ENCODE results near the gene MYRF. TPM values are rescaled to one million over a fixed set of nuclear protein-coding genes. Genes with fewer than 3 reads are reported as not detected.

Gene MYRF
- total RNA-seq, 1 donor from 2014 or later, result not detected

GRCh38 chr11:61779666-61780525 lies 27.5 kb downstream of the MYRF start:
- Histone ChIP-seq H3K9ac (ENCODE audit: low read depth in 1 of 3, low read length in 3 of 3) (no peak overlapping the region), H3K27ac (ENCODE audit: low read depth, low read length) (no peak overlapping the region), H3K36me3 (ENCODE audit: control insufficient read depth in 3 of 3, insufficient read depth in 3 of 3, low read length in 3 of 3) (peaks cover 0 to 3% (median 0%) of the 10 kb centered on the region in 3 donors), H3K9me3 (ENCODE audit: control insufficient read depth in 3 of 3, low read length in 3 of 3) (no peaks in the 10 kb centered on the region), H3K27me3 (ENCODE audit: control insufficient read depth in 3 of 3, insufficient read depth in 3 of 3, low read length in 3 of 3) (peaks cover 3 to 7% (median 7%) of the 10 kb centered on the region in 3 donors), H3K4me3 (ENCODE audit: low read length in 3 of 3) (no peak overlapping the region), H3K4me1 (ENCODE audit: control insufficient read depth in 3 of 3, insufficient read depth in 3 of 3, low read length in 3 of 3) (peaks cover 6 to 11% (median 10%) of the 10 kb centered on the region in 3 donors)

GRCh38 chr11:61780581-61781162 lies 28.2 kb downstream of the MYRF start:
- peaks cover 3 to 7% (median 7%) of the 10 kb centered on the region in 3 donors for H3K27me3 ChIP-seq (ENCODE audit: control insufficient read depth in 3 of 3, insufficient read depth in 3 of 3, low read length in 3 of 3)
- H3K4me1 ChIP-seq (ENCODE audit: control insufficient read depth in 3 of 3, insufficient read depth in 3 of 3, low read length in 3 of 3), result peaks cover 6 to 11% (median 10%) of the 10 kb centered on the region in 3 donors
- no peaks in the 10 kb centered on the region for H3K9me3 ChIP-seq (ENCODE audit: control insufficient read depth in 3 of 3, low read length in 3 of 3)
- no peak overlapping the region for H3K27ac ChIP-seq (ENCODE audit: low read depth, low read length)
- no peak overlapping the region for H3K9ac ChIP-seq (ENCODE audit: low read depth in 1 of 3, low read length in 3 of 3)
- H3K4me3 ChIP-seq (ENCODE audit: low read length in 3 of 3), result no peak overlapping the region
- H3K36me3 ChIP-seq (ENCODE audit: control insufficient read depth in 3 of 3, insufficient read depth in 3 of 3, low read length in 3 of 3), result peaks cover 7 to 10% (median 8%) of the 10 kb centered on the region in 3 donors

- Histone ChIP-seq H3K27ac (ENCODE audit: low read depth, low read length) (no peak overlapping the region), H3K4me1 (ENCODE audit: control insufficient read depth in 3 of 3, insufficient read depth in 3 of 3, low read length in 3 of 3) (peaks cover 6 to 11% (median 10%) of the 10 kb centered on the region in 3 donors), H3K36me3 (ENCODE audit: control insufficient read depth in 3 of 3, insufficient read depth in 3 of 3, low read length in 3 of 3) (peaks cover 14 to 19% (median 15%) of the 10 kb centered on the region in 3 donors), H3K27me3 (ENCODE audit: control insufficient read depth in 3 of 3, insufficient read depth in 3 of 3, low read length in 3 of 3) (peaks cover 3 to 7% (median 7%) of the 10 kb centered on the region in 3 donors), H3K4me3 (ENCODE audit: low read length in 3 of 3) (no peak overlapping the region), H3K9ac (ENCODE audit: low read depth in 1 of 3, low read length in 3 of 3) (no peak overlapping the region), H3K9me3 (ENCODE audit: control insufficient read depth in 3 of 3, low read length in 3 of 3) (no peaks in the 10 kb centered on the region)
Measured at GRCh38 chr11:61781585-61781984, 29.1 kb downstream of the MYRF start.

GRCh38 chr11:61782299-61782698 lies 29.9 kb downstream of the MYRF start:
- Histone ChIP-seq H3K4me1 (ENCODE audit: control insufficient read depth in 3 of 3, insufficient read depth in 3 of 3, low read length in 3 of 3) (peaks cover 3 to 7% (median 5%) of the 10 kb centered on the region in 3 donors), H3K27me3 (ENCODE audit: control insufficient read depth in 3 of 3, insufficient read depth in 3 of 3, low read length in 3 of 3) (peaks cover 3 to 7% (median 7%) of the 10 kb centered on the region in 3 donors), H3K36me3 (ENCODE audit: control insufficient read depth in 3 of 3, insufficient read depth in 3 of 3, low read length in 3 of 3) (peaks cover 17 to 27% (median 22%) of the 10 kb centered on the region in 3 donors)

GRCh38 chr11:61782841-61783240 lies 30.4 kb downstream of the MYRF start:
- no peak overlapping the region for H3K27ac ChIP-seq (ENCODE audit: low read depth, low read length)

More at GRCh38 chr11:61782299-61782698, 29.9 kb downstream of the MYRF start:
- H3K27ac ChIP-seq (ENCODE audit: low read depth, low read length), result no peak overlapping the region
- no peaks in the 10 kb centered on the region for H3K9me3 ChIP-seq (ENCODE audit: control insufficient read depth in 3 of 3, low read length in 3 of 3)
- H3K9ac ChIP-seq (ENCODE audit: low read depth in 1 of 3, low read length in 3 of 3), result no peak overlapping the region
- H3K4me3 ChIP-seq (ENCODE audit: low read length in 3 of 3), result no peak overlapping the region

GRCh38 chr11:61783717-61784505 lies 31.5 kb downstream of the MYRF start:
- Histone ChIP-seq H3K9ac (ENCODE audit: low read depth in 1 of 3, low read length in 3 of 3) (no peak overlapping the region), H3K4me1 (ENCODE audit: control insufficient read depth in 3 of 3, insufficient read depth in 3 of 3, low read length in 3 of 3) (no peaks in the 10 kb centered on the region), H3K9me3 (ENCODE audit: control insufficient read depth in 3 of 3, low read length in 3 of 3) (no peaks in the 10 kb centered on the region), H3K27me3 (ENCODE audit: control insufficient read depth in 3 of 3, insufficient read depth in 3 of 3, low read length in 3 of 3) (peaks cover under 1 to 3% (median under 1%) of the 10 kb centered on the region in 3 donors), H3K27ac (ENCODE audit: low read depth, low read length) (no peak overlapping the region), H3K4me3 (ENCODE audit: low read length in 3 of 3) (no peak overlapping the region), H3K36me3 (ENCODE audit: control insufficient read depth in 3 of 3, insufficient read depth in 3 of 3, low read length in 3 of 3) (peaks cover 31 to 41% (median 37%) of the 10 kb centered on the region in 3 donors)

More at GRCh38 chr11:61782841-61783240, 30.4 kb downstream of the MYRF start:
- Histone ChIP-seq H3K27me3 (ENCODE audit: control insufficient read depth in 3 of 3, insufficient read depth in 3 of 3, low read length in 3 of 3) (peaks cover 3 to 7% (median 7%) of the 10 kb centered on the region in 3 donors), H3K4me1 (ENCODE audit: control insufficient read depth in 3 of 3, insufficient read depth in 3 of 3, low read length in 3 of 3) (peaks cover 0 to 2% (median under 1%) of the 10 kb centered on the region in 3 donors), H3K4me3 (ENCODE audit: low read length in 3 of 3) (no peak overlapping the region), H3K9ac (ENCODE audit: low read depth in 1 of 3, low read length in 3 of 3) (no peak overlapping the region), H3K36me3 (ENCODE audit: control insufficient read depth in 3 of 3, insufficient read depth in 3 of 3, low read length in 3 of 3) (peaks cover 22 to 32% (median 28%) of the 10 kb centered on the region in 3 donors), H3K9me3 (ENCODE audit: control insufficient read depth in 3 of 3, low read length in 3 of 3) (no peaks in the 10 kb centered on the region)

GRCh38 chr11:61784506-61784805 lies 32.0 kb downstream of the MYRF start:
- Histone ChIP-seq H3K36me3 (ENCODE audit: control insufficient read depth in 3 of 3, insufficient read depth in 3 of 3, low read length in 3 of 3) (peaks cover 37 to 47% (median 43%) of the 10 kb centered on the region in 3 donors), H3K4me3 (ENCODE audit: low read length in 3 of 3) (no peak overlapping the region), H3K9me3 (ENCODE audit: control insufficient read depth in 3 of 3, low read length in 3 of 3) (no peaks in the 10 kb centered on the region), H3K4me1 (ENCODE audit: control insufficient read depth in 3 of 3, insufficient read depth in 3 of 3, low read length in 3 of 3) (no peaks in the 10 kb centered on the region), H3K27me3 (ENCODE audit: control insufficient read depth in 3 of 3, insufficient read depth in 3 of 3, low read length in 3 of 3) (peaks cover 0 to 3% (median 0%) of the 10 kb centered on the region in 3 donors), H3K9ac (ENCODE audit: low read depth in 1 of 3, low read length in 3 of 3) (no peak overlapping the region), H3K27ac (ENCODE audit: low read depth, low read length) (no peak overlapping the region)

- Histone ChIP-seq H3K36me3 (ENCODE audit: control insufficient read depth in 3 of 3, insufficient read depth in 3 of 3, low read length in 3 of 3) (peaks cover 47 to 54% (median 53%) of the 10 kb centered on the region in 3 donors), H3K4me3 (ENCODE audit: low read length in 3 of 3) (no peak overlapping the region), H3K27me3 (ENCODE audit: control insufficient read depth in 3 of 3, insufficient read depth in 3 of 3, low read length in 3 of 3) (no peaks in the 10 kb centered on the region), H3K4me1 (ENCODE audit: control insufficient read depth in 3 of 3, insufficient read depth in 3 of 3, low read length in 3 of 3) (peaks cover 0 to 4% (median 0%) of the 10 kb centered on the region in 3 donors), H3K27ac (ENCODE audit: low read depth, low read length) (no peak overlapping the region), H3K9me3 (ENCODE audit: control insufficient read depth in 3 of 3, low read length in 3 of 3) (no peaks in the 10 kb centered on the region), H3K9ac (ENCODE audit: low read depth in 1 of 3, low read length in 3 of 3) (no peak overlapping the region)
Measured at GRCh38 chr11:61785837-61786402, 33.5 kb downstream of the MYRF start.

- H3K4me1 ChIP-seq (ENCODE audit: control insufficient read depth in 3 of 3, insufficient read depth in 3 of 3, low read length in 3 of 3), result peaks cover 4 to 16% (median 8%) of the 10 kb centered on the region in 3 donors
- H3K9me3 ChIP-seq (ENCODE audit: control insufficient read depth in 3 of 3, low read length in 3 of 3), result no peaks in the 10 kb centered on the region
- H3K36me3 ChIP-seq (ENCODE audit: control insufficient read depth in 3 of 3, insufficient read depth in 3 of 3, low read length in 3 of 3), result peaks cover 47 to 54% (median 53%) of the 10 kb centered on the region in 3 donors
- H3K4me3 ChIP-seq (ENCODE audit: low read length in 3 of 3), result no peak overlapping the region
- H3K27me3 ChIP-seq (ENCODE audit: control insufficient read depth in 3 of 3, insufficient read depth in 3 of 3, low read length in 3 of 3), result no peaks in the 10 kb centered on the region
- no peak overlapping the region for H3K27ac ChIP-seq (ENCODE audit: low read depth, low read length)
- peak overlapping the region in 1 of 3 donors; percentile 8 for H3K9ac ChIP-seq (ENCODE audit: low read depth in 1 of 3, low read length in 3 of 3)
Measured at GRCh38 chr11:61787928-61788491, 35.6 kb downstream of the MYRF start.
